ENCODE results near the gene VPS33B. TPM values are rescaled to one million over a fixed set of nuclear protein-coding genes. Genes with fewer than 3 reads are reported as not detected.
A peak's percentile ranks its signal among the peaks of the same experiment; 100 is the strongest.
"Not testable (repeated sequence)": the region's sequence is repeated elsewhere in the genome, so short reads cannot be mapped to it uniquely, and the experiment has no call there.

The VPS33B gene
- total and polyA plus RNA-seq, 12 donors = 3.7 to 10.4 (median 5.9) TPM

GRCh38 chr15:91050128-91050455, 27.7 kb upstream of the VPS33B start:
- Histone ChIP-seq H3K4me3 (no peak overlapping the region), H3K9me3 (peaks cover 0 to 10% (median 0%) of the 10 kb centered on the region in 11 donors), H3K27ac (no peak overlapping the region), H3K27me3 (peaks cover 0 to 18% (median 12%) of the 10 kb centered on the region in 7 donors), H3K36me3 (no peaks in the 10 kb centered on the region), H3K4me1 (peaks cover 0 to 12% (median 0%) of the 10 kb centered on the region in 9 donors)
- TF ChIP-seq, protein P1, sequence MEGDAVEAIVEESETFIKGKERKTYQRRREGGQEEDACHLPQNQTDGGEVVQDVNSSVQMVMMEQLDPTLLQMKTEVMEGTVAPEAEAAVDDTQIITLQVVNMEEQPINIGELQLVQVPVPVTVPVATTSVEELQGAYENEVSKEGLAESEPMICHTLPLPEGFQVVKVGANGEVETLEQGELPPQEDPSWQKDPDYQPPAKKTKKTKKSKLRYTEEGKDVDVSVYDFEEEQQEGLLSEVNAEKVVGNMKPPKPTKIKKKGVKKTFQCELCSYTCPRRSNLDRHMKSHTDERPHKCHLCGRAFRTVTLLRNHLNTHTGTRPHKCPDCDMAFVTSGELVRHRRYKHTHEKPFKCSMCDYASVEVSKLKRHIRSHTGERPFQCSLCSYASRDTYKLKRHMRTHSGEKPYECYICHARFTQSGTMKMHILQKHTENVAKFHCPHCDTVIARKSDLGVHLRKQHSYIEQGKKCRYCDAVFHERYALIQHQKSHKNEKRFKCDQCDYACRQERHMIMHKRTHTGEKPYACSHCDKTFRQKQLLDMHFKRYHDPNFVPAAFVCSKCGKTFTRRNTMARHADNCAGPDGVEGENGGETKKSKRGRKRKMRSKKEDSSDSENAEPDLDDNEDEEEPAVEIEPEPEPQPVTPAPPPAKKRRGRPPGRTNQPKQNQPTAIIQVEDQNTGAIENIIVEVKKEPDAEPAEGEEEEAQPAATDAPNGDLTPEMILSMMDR (IDR thresholded peaks at IDR 0.05) = no peak
- 44% methylated on average over 4 of the region's 4 CpGs for WGBS, 2 donors
- intact Hi-C loops (cut with DNase I) = loop anchor here in 5 of 10 donors (2.0 to 10.0 kb wide), 4 partner anchors 85 to 95 kb away; no protein-coding TSS in a partner anchor
- ATAC-seq = peak in 4 of 8 donors; percentile 14 to 41 (median 36)
- no peak for DNase-seq

GRCh38 chr15:91049378-91050127, 27.2 kb upstream of the VPS33B start:
- H3K36me3 ChIP-seq = no peaks in the 10 kb centered on the region
- intact Hi-C loops (cut with DNase I) = loop anchor here in 7 of 10 donors (1.0 to 10.0 kb wide), 5 partner anchors 85 to 95 kb away; no protein-coding TSS in a partner anchor
- H3K27me3 ChIP-seq = peaks cover 0 to 15% (median 6%) of the 10 kb centered on the region in 7 donors
- TF ChIP-seq, protein P1 (IDR thresholded peaks at IDR 0.05) = peak; percentile 32 to 74 (median 65)
- WGBS, 2 donors = 22 to 24% methylated on average over 12 of the region's 12 CpGs
- peak in 1 of 2 donors; percentile 48 for DNase-seq
- ATAC-seq = peak; percentile 58 to 90 (median 86)
- peaks cover 0 to 10% (median 0%) of the 10 kb centered on the region in 11 donors for H3K9me3 ChIP-seq
- H3K4me1 ChIP-seq = peaks cover 0 to 12% (median 0%) of the 10 kb centered on the region in 9 donors
- H3K27ac ChIP-seq = no peak overlapping the region
- no peak overlapping the region for H3K4me3 ChIP-seq

- Histone ChIP-seq H3K27ac (no peak overlapping the region), H3K9me3 (peaks cover 0 to 10% (median 0%) of the 10 kb centered on the region in 11 donors), H3K4me3 (no peak overlapping the region), H3K4me1 (peaks cover 0 to 12% (median 0%) of the 10 kb centered on the region in 9 donors), H3K27me3 (no peaks in the 10 kb centered on the region), H3K36me3 (no peaks in the 10 kb centered on the region)
- intact Hi-C loops (cut with DNase I) = loop anchor here in 2 of 10 donors (5.0 kb wide), 1 partner anchor 90 kb away; no protein-coding TSS in a partner anchor
- DNase-seq = no peak
- TF ChIP-seq, protein P1 (IDR thresholded peaks at IDR 0.05) = no peak
- 25 to 54% methylated on average over 3 of the region's 4 CpGs for WGBS, 2 donors
- no peak for ATAC-seq
These were observed 25.3 kb upstream of the VPS33B start for GRCh38 chr15:91047545-91048199.

DNA sequence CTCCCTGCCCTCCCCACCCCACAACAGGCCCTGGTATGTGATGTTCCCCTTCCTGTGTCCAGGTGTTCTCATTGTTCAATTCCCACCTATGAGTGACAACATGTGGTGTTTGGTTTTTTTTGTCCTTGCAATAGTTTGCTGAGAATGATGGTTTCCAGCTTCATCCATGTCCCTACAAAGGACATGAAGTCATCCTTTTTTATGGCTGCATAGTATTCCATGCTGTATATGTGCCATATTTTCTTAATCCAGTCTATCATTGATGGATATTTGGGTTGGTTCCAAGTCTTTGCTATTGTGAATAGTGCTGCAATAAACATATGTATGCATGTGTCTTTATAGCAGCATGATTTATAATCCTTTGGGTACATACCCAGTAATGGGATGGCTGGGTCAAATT, 23.7 kb upstream of the VPS33B start:
- H3K36me3 ChIP-seq, H3K4me3 ChIP-seq, DNase-seq, ATAC-seq, H3K27me3 ChIP-seq, H3K27ac ChIP-seq: not testable (repeated sequence)
- intact Hi-C loops (cut with DNase I) = loop anchor here in 2 of 10 donors (5.0 kb wide), 1 partner anchor 89 kb away; no protein-coding TSS in a partner anchor
- Histone ChIP-seq H3K4me1 (peaks cover 0 to 12% (median 0%) of the 10 kb centered on the region in 9 donors), H3K9me3 (peaks cover 0 to 10% (median 0%) of the 10 kb centered on the region in 11 donors)
